Measurements from ENCODE around the gene CPE.

The CPE gene

GRCh38 chr4:165398570-165398969, 19.8 kb downstream of the CPE start:
- no peak for TF ChIP-seq CTCF (IDR thresholded peaks at IDR 0.05; ENCODE audit: low read length, missing control alignments)
- DNase-seq (ENCODE audit: low read depth) = peak; percentile 59
- H3K4me3 ChIP-seq (replicated peaks; ENCODE audit: low read depth, low read length) = no peak overlapping the region

GRCh38 chr4:165402375-165402774, 23.6 kb downstream of the CPE start:
- H3K4me3 ChIP-seq (replicated peaks; ENCODE audit: low read depth, low read length) = no peak overlapping the region
- no peak for TF ChIP-seq CTCF (IDR thresholded peaks at IDR 0.05; ENCODE audit: low read length, missing control alignments)
- DNase-seq (ENCODE audit: low read depth) = no peak

GRCh38 chr4:165403048-165403447, 24.2 kb downstream of the CPE start:
- no peak for DNase-seq (ENCODE audit: low read depth)
- H3K4me3 ChIP-seq (replicated peaks; ENCODE audit: low read depth, low read length) = no peak overlapping the region
- TF ChIP-seq CTCF (IDR thresholded peaks at IDR 0.05; ENCODE audit: low read length, missing control alignments) = no peak

- no peak for DNase-seq (ENCODE audit: low read depth)
- H3K4me3 ChIP-seq (replicated peaks; ENCODE audit: low read depth, low read length) = no peak overlapping the region
- TF ChIP-seq CTCF (IDR thresholded peaks at IDR 0.05; ENCODE audit: low read length, missing control alignments) = no peak
Observed at GRCh38 chr4:165403637-165404036, 24.8 kb downstream of the CPE start.

GRCh38 chr4:165404080-165404479, 25.3 kb downstream of the CPE start:
- no peak for DNase-seq (ENCODE audit: low read depth)
- TF ChIP-seq CTCF (IDR thresholded peaks at IDR 0.05; ENCODE audit: low read length, missing control alignments) = no peak
- H3K4me3 ChIP-seq (replicated peaks; ENCODE audit: low read depth, low read length) = no peak overlapping the region

- H3K4me3 ChIP-seq (replicated peaks; ENCODE audit: low read depth, low read length) = no peak overlapping the region
- no peak for DNase-seq (ENCODE audit: low read depth)
- no peak for TF ChIP-seq CTCF (IDR thresholded peaks at IDR 0.05; ENCODE audit: low read length, missing control alignments)
Observed at GRCh38 chr4:165404696-165405095, 25.9 kb downstream of the CPE start.

- TF ChIP-seq CTCF (IDR thresholded peaks at IDR 0.05; ENCODE audit: low read length, missing control alignments) = no peak
- no peak overlapping the region for H3K4me3 ChIP-seq (replicated peaks; ENCODE audit: low read depth, low read length)
- no peak for DNase-seq (ENCODE audit: low read depth)
Observed at GRCh38 chr4:165410214-165410613, 31.4 kb downstream of the CPE start.
